GM19239 (cell line): ENCODE data around the gene KLF16.

Experiments used
- DNase-seq: peaks from one replicate; pipeline ENCODE4 v3.0.0; 2011; ENCODE audit warnings: low spot score; ENCODE audit not compliant: insufficient read length
- FAIRE-seq: peaks from 2 replicates; lab custom pipeline; 2011; peaks lifted over from hg19 to GRCh38; lab: Jason Lieb, UNC

Gene KLF16

GRCh38 chr19:1871630-1872029 lies 8.3 kb upstream of the KLF16 start:
- DNase-seq (no peak), FAIRE-seq (no peak)

- DNase-seq = no peak
- FAIRE-seq = no peak
Measured at GRCh38 chr19:1871140-1871597, 7.8 kb upstream of the KLF16 start.

DNA sequence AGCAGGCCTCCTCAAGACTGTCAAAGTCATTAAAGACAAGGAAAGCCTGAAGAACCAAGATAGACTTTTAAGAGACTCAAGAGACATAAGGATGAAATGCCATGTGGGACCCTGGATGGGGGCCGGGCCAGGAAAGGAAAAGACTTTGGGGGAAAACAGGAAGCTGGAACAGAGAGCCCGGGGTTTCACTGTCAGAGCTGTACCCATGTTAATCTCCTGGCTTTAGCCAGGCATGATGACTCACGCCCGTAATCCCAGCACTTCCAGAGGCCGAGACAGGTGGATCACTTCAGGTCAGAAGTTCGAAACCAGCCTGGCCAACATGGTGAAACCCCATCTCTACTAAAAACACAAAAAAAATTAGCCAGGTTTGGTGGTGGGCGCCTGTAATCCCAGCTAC lies 5.6 kb upstream of the KLF16 start:
- FAIRE-seq (no peak), DNase-seq (no peak)

GRCh38 chr19:1867349-1867724 lies 4.0 kb upstream of the KLF16 start:
- DNase-seq (no peak), FAIRE-seq (no peak)

DNA sequence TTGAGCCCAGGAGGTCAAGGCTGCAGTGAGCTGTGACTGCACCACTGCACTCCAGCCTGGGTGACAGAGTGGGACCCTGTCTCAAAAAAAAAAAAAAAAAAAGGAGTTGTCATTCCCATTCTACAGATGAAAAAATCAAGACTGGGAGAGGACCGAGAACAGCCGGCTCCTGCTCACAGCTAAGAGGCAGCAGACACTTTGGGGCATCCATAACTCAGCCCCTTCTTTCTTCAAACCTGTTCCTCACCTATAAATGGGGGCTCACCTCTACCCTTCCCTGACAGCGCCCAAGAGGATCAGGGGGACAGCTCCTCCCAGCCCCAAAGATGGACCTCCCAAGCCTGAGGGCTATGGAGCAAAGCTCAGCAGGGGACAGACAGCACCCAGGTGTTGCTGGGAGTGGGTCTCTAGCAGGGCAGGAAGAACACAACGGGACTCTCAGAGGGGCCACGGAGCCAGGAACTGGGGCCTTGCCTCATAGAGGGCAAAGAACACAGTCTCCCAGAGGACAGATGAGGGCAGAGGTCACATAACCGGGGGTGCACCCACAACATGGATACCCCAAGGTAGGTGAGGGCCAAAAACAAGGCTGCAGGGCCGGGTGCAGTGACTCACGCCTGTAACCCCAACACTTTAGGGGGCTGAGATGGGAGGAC lies 3.4 kb upstream of the KLF16 start:
- DNase-seq (no peak), FAIRE-seq (no peak)

DNA sequence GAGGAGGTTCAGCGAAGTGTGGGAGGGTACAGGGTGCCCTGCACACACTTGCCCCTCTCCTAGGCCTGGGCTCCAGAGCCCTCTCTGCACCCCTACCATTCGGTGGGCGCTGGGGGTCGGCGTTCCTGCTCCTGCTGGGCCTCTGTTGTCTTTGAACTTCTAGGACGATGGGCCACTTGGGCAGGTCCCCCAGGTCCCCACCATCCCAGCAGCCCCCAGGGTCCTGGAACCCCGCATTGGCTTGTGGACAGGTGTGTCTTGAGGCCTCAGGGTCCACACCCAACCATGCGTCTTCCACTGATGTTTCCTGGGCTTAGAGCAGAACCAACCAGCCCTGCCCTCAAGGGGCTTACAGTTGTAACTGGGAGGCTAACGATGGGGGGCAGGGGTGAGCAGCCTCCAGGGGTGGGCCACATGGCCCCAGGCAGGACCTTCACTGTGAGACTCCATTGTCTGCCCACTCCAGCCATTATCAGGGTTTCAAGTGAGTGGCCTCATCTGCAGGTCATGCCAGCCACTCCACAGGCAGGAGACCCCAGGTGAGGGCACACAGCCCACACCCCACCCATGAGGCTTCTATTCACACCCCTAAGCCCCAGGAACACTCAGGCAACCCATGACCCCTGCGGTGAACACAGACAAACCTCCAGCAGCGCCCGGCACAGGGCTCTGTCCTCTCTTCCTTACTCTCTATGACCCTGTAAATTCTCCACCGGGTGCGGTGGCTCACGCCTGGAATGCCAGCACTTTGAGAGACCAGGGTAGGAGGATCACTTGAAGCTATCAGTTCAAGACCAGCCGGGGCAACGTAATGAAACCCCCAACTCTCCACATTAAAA lies 2.0 kb upstream of the KLF16 start:
- DNase-seq = no peak
- FAIRE-seq = no peak

DNA sequence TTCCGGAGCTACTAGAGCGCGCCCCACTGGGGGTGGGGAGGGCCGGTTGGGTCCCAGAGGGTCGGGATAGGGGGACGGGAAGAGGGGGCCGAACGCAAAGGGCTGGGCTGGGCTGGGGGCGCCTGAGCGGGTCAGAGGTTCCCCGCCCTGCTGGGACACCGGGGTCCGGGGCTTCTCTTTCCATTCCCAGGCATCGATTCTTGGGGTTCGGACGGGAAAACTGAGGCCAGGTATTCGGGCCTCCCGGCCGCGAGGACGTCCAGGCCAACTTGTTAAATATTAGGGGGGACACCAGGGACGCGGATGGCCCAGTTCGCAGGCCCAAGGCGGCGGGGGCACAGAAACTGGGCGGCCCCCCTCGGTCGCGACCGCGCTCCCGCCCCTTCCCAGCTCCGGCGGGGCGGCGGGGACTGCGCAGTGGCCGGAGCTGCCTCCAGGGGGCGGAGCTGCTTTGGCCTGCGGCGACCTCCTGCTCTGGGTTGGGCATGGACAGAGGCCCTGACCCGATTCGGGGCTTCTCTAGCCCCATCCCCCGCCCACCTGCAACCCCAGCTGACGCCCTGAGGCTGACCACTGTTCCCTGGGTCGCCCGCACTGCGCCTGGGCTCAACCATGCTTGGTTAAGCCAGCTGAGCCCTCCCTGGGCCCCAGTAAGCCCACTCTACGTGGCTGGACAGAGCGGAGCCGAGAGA lies 1.2 kb upstream of the KLF16 start:
- DNase-seq (peak; percentile 90), FAIRE-seq (no peak)

GRCh38 chr19:1863638-1864479 lies 480 bp upstream of the KLF16 start:
- FAIRE-seq = peak; percentile 92

GRCh38 chr19:1862424-1863327 lies 703 bp downstream of the KLF16 start:
- DNase-seq (peak; percentile 70), FAIRE-seq (no peak)

More at GRCh38 chr19:1863638-1864479, 480 bp upstream of the KLF16 start:
- DNase-seq = peak; percentile 95

DNA sequence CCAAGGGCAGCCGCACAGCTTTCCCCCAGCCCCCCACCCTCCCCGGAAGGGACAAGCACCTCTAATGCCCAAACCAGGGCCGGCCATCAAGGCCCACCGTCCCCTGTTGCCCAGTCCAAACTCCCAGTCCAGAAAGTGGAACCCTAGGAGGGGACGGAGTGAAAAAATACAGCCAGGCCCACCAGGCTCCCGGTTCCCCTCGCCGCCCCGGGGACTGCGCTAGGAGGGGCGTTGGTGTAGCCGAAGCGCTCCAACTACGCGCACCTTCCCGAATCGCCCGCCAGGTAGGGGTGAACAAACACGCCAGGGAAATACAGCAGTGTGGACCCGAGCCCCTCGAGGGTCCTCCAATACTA lies 1.3 kb downstream of the KLF16 start:
- FAIRE-seq = no peak
- no peak for DNase-seq

DNA sequence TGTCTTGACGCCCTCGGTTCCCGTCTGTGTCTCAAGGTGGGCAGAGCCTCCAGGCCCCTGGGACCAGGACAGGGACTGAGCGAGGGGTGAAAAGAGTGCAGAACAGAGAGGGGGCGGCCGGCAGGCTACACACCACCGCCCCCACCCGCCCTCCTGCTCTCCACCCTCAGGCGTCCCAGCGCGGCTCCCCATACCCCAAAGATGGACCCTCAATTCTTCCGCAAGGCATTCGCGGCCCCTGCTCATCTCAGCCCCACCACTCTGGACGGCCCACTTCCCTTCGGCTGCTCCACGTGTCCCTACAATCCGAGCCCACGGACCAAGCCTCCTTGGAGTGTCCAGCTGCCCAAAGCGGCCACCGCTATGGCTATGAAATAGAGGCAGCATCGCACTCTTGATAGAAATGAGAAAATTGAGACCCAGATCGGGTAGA lies 1.8 kb downstream of the KLF16 start:
- FAIRE-seq (no peak), DNase-seq (no peak)

DNA sequence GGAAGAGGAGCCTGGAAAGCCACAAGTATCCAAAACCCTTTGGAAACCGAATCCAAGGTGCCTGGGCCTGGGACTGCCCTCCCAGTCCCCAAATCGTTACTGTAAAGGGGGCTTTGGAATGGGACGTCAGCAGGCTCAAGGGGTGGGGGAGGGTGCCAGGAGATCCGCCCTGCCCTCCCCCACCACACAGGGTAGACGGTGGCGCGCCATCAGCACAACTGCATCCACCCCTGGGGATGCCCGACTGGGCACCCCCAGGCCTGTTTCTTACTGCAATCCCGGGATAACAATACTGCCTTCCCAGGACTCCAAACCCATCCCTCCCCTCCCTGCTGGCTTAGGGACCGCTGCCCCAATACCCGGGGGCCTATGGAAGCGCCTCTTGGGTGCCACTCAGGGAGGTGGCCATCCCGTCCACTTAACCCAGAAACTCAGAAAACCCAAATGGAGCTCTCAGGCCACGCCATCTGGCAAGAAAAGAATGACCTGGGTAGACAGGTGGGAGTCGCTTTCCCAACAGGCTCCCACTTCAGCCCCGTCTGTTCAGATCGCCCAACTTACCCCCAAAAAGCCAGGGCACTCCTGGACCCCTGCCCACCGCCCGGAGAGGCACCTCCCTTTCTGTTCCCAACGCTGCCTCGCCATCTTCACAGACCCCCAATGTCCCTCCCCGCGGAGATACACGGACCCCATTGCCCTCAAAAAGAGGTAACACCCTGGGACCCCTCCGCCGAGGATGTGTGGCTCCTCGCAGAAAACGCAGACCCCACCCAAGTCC lies 2.4 kb downstream of the KLF16 start:
- FAIRE-seq = no peak
- DNase-seq = no peak

DNA sequence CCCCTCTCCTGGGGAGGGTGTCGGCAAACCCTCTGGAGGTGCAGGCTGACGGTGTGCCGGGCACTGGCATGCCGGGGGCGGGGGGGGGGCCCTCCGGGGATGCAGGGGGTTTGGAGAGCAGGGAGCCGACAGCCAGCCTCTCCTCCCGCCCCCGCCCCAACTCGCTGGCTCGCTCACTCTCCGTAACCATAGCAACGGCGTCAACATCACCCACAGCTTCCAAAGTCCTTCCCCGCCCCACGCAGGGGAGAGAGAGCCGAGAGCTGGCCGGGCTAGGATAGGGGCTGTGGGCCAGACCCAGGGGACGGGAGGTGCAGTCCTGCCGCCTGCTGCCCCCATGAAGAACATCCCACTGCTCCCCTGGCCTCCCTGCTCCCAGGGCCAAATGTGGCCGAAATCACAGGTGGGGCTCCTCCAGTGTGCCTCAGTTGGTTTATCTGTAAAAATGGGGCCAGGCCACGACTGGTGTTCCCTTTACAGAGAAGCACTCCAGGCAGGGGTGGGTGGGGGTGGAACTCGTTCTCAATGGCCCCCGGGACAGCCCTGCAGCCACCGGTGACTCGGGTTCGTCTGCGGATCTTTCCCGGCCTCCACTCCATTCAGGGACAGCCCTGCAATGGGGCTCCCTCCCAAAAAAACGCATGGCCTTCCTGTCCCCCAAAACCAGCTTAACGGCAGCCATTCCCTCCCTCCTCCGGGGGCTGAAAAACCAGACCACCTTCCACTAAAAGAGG lies 3.2 kb downstream of the KLF16 start:
- DNase-seq = no peak
- no peak for FAIRE-seq

DNA sequence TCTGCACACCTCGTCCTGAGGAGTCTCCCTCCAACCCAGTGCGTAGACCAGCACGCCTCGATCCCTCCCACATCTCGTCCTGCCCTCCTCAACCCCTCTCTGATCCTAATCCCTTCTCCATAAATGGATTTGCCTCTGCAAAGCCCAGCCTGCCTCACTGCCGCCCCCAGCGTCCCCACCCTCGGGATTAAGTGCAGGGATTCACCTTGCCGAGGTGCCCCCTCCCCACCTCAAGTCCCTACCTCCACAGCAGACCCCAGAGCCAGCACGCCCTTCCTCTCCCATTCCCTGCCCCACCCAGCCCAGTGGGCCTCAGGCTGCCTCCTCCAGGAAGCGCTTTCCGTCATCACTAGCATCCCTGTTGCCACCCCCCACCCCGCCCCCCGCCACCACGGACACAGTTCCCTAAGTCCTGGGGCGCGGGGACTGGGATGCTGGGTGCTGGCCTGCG lies 4.0 kb downstream of the KLF16 start:
- DNase-seq (no peak), FAIRE-seq (no peak)

GRCh38 chr19:1858412-1859081 lies 4.8 kb downstream of the KLF16 start:
- DNase-seq = no peak

GRCh38 chr19:1857648-1858326 lies 5.6 kb downstream of the KLF16 start:
- FAIRE-seq = no peak
- no peak for DNase-seq

More at GRCh38 chr19:1858412-1859081, 4.8 kb downstream of the KLF16 start:
- FAIRE-seq = no peak
